ENCODE data around the gene FRRS1. TPM values are rescaled to one million over a fixed set of nuclear protein-coding genes. Genes with fewer than 3 reads are reported as not detected.

Gene FRRS1
- total and polyA plus RNA-seq, 2 experiments from 2014 or later = 0.34 to 6.8 TPM

DNA sequence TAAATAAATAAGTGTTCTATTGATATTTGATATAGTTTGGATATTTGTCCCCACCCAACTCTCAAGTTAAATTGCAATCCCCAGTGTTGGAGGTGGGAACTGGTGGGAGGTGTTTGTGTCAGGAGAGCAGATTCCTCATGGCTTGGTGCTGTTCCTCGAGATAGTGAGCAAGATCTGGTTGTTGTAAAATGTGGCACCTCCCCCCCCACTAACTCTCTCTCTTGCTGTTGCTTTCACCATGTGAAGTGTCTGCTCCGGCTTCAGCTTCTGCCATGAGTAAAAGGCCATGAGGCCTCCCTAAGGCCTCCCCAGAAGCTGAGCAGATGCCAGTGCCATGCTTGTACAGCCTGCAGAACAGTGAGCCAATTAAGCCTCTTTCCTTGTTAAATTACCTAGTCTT, 20.8 kb downstream of the FRRS1 start:
- ATAC-seq (no peak), DNase-seq (ENCODE audit: low spot score) (no peak)
- Mint-ChIP-seq H3K27ac (no peak overlapping the region), H3K4me3 (no peak overlapping the region), H3K9me3 (no peaks in the 10 kb centered on the region), H3K27me3 (ENCODE audit: insufficient read depth, low read depth, poor library complexity) (peaks cover 2% of the 10 kb centered on the region), H3K4me1 (peaks cover 8% of the 10 kb centered on the region; the same call in 1 of the 3 replicates), H3K36me3 (ENCODE audit: low read depth) (peaks cover 9% of the 10 kb centered on the region; the same call in 1 of the 3 replicates)
- Histone ChIP-seq H4K20me1 (replicated peaks; ENCODE audit: insufficient read depth) (no peaks in the 10 kb centered on the region), H3K9me2 (ENCODE audit: insufficient read depth) (no peaks in the 10 kb centered on the region), H3F3A (replicated peaks; ENCODE audit: low read depth) (no peaks in the 10 kb centered on the region), H3K4me2 (no peak overlapping the region), H3K4me3 (no peak overlapping the region), H3K79me2 (replicated peaks; ENCODE audit: insufficient read depth) (no peaks in the 10 kb centered on the region), H3K36me3 (ENCODE audit: insufficient read depth) (no peaks in the 10 kb centered on the region), H3K27me3 (ENCODE audit: insufficient read depth) (no peaks in the 10 kb centered on the region), H3K27ac (ENCODE audit: low read depth) (no peak overlapping the region), H2AFZ (no peak overlapping the region), H3K4me1 (ENCODE audit: insufficient read depth) (no peaks in the 10 kb centered on the region)
- no peak for TF ChIP-seq STAT1 (IDR thresholded peaks at IDR 0.05; ENCODE audit: unreplicated experiment)
- TF ChIP-seq, protein P1, sequence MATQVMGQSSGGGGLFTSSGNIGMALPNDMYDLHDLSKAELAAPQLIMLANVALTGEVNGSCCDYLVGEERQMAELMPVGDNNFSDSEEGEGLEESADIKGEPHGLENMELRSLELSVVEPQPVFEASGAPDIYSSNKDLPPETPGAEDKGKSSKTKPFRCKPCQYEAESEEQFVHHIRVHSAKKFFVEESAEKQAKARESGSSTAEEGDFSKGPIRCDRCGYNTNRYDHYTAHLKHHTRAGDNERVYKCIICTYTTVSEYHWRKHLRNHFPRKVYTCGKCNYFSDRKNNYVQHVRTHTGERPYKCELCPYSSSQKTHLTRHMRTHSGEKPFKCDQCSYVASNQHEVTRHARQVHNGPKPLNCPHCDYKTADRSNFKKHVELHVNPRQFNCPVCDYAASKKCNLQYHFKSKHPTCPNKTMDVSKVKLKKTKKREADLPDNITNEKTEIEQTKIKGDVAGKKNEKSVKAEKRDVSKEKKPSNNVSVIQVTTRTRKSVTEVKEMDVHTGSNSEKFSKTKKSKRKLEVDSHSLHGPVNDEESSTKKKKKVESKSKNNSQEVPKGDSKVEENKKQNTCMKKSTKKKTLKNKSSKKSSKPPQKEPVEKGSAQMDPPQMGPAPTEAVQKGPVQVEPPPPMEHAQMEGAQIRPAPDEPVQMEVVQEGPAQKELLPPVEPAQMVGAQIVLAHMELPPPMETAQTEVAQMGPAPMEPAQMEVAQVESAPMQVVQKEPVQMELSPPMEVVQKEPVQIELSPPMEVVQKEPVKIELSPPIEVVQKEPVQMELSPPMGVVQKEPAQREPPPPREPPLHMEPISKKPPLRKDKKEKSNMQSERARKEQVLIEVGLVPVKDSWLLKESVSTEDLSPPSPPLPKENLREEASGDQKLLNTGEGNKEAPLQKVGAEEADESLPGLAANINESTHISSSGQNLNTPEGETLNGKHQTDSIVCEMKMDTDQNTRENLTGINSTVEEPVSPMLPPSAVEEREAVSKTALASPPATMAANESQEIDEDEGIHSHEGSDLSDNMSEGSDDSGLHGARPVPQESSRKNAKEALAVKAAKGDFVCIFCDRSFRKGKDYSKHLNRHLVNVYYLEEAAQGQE (IDR thresholded peaks at IDR 0.05; ENCODE audit: unreplicated experiment) = no peak
- TF ChIP-seq, protein P2, sequence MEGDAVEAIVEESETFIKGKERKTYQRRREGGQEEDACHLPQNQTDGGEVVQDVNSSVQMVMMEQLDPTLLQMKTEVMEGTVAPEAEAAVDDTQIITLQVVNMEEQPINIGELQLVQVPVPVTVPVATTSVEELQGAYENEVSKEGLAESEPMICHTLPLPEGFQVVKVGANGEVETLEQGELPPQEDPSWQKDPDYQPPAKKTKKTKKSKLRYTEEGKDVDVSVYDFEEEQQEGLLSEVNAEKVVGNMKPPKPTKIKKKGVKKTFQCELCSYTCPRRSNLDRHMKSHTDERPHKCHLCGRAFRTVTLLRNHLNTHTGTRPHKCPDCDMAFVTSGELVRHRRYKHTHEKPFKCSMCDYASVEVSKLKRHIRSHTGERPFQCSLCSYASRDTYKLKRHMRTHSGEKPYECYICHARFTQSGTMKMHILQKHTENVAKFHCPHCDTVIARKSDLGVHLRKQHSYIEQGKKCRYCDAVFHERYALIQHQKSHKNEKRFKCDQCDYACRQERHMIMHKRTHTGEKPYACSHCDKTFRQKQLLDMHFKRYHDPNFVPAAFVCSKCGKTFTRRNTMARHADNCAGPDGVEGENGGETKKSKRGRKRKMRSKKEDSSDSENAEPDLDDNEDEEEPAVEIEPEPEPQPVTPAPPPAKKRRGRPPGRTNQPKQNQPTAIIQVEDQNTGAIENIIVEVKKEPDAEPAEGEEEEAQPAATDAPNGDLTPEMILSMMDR (conservative IDR thresholded peaks at IDR 0.05; ENCODE audit: low read depth in 2 of 2) = no peak
- no peak for TF ChIP-seq POLR2AphosphoS5 (IDR thresholded peaks at IDR 0.05; ENCODE audit: low read depth)
- TF ChIP-seq ZNF114 (CRISPR knock-in tag; IDR thresholded peaks at IDR 0.05) = no peak
- TF ChIP-seq, protein P3, sequence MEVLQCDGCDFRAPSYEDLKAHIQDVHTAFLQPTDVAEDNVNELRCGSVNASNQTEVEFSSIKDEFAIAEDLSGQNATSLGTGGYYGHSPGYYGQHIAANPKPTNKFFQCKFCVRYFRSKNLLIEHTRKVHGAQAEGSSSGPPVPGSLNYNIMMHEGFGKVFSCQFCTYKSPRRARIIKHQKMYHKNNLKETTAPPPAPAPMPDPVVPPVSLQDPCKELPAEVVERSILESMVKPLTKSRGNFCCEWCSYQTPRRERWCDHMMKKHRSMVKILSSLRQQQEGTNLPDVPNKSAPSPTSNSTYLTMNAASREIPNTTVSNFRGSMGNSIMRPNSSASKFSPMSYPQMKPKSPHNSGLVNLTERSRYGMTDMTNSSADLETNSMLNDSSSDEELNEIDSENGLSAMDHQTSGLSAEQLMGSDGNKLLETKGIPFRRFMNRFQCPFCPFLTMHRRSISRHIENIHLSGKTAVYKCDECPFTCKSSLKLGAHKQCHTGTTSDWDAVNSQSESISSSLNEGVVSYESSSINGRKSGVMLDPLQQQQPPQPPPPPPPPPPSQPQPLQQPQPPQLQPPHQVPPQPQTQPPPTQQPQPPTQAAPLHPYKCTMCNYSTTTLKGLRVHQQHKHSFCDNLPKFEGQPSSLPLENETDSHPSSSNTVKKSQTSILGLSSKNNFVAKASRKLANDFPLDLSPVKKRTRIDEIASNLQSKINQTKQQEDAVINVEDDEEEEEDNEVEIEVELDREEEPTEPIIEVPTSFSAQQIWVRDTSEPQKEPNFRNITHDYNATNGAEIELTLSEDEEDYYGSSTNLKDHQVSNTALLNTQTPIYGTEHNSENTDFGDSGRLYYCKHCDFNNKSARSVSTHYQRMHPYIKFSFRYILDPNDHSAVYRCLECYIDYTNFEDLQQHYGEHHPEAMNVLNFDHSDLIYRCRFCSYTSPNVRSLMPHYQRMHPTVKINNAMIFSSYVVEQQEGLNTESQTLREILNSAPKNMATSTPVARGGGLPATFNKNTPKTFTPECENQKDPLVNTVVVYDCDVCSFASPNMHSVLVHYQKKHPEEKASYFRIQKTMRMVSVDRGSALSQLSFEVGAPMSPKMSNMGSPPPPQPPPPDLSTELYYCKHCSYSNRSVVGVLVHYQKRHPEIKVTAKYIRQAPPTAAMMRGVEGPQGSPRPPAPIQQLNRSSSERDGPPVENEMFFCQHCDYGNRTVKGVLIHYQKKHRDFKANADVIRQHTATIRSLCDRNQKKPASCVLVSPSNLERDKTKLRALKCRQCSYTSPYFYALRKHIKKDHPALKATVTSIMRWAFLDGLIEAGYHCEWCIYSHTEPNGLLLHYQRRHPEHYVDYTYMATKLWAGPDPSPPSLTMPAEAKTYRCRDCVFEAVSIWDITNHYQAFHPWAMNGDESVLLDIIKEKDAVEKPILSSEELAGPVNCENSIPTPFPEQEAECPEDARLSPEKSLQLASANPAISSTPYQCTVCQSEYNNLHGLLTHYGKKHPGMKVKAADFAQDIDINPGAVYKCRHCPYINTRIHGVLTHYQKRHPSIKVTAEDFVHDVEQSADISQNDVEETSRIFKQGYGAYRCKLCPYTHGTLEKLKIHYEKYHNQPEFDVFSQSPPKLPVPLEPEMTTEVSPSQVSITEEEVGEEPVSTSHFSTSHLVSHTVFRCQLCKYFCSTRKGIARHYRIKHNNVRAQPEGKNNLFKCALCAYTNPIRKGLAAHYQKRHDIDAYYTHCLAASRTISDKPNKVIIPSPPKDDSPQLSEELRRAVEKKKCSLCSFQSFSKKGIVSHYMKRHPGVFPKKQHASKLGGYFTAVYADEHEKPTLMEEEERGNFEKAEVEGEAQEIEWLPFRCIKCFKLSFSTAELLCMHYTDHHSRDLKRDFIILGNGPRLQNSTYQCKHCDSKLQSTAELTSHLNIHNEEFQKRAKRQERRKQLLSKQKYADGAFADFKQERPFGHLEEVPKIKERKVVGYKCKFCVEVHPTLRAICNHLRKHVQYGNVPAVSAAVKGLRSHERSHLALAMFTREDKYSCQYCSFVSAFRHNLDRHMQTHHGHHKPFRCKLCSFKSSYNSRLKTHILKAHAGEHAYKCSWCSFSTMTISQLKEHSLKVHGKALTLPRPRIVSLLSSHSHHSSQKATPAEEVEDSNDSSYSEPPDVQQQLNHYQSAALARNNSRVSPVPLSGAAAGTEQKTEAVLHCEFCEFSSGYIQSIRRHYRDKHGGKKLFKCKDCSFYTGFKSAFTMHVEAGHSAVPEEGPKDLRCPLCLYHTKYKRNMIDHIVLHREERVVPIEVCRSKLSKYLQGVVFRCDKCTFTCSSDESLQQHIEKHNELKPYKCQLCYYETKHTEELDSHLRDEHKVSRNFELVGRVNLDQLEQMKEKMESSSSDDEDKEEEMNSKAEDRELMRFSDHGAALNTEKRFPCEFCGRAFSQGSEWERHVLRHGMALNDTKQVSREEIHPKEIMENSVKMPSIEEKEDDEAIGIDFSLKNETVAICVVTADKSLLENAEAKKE (CRISPR knock-in tag; IDR thresholded peaks at IDR 0.05) = no peak
- no peak for TF ChIP-seq JUNB (IDR thresholded peaks at IDR 0.05; ENCODE audit: unreplicated experiment)
- no peak for TF ChIP-seq EZH2 (IDR thresholded peaks at IDR 0.05; ENCODE audit: low read depth, unreplicated experiment)
- no peak for TF ChIP-seq NANOG (IDR thresholded peaks at IDR 0.05; ENCODE audit: borderline replicate concordance)
- TF ChIP-seq, protein P4, sequence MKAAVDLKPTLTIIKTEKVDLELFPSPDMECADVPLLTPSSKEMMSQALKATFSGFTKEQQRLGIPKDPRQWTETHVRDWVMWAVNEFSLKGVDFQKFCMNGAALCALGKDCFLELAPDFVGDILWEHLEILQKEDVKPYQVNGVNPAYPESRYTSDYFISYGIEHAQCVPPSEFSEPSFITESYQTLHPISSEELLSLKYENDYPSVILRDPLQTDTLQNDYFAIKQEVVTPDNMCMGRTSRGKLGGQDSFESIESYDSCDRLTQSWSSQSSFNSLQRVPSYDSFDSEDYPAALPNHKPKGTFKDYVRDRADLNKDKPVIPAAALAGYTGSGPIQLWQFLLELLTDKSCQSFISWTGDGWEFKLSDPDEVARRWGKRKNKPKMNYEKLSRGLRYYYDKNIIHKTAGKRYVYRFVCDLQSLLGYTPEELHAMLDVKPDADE (IDR thresholded peaks at IDR 0.05) = no peak
- TF ChIP-seq EZH2phosphoT487 (IDR thresholded peaks at IDR 0.05; ENCODE audit: unreplicated experiment) = no peak
- no peak for TF ChIP-seq CREB1 (CRISPR knock-in tag; IDR thresholded peaks at IDR 0.05; ENCODE audit: low read depth)
- TF ChIP-seq ZNF331 (CRISPR knock-in tag; IDR thresholded peaks at IDR 0.05; ENCODE audit: low read depth) = no peak
